ENCODE data around the gene NTF4. TPM values are rescaled to one million over a fixed set of nuclear protein-coding genes. Genes with fewer than 3 reads are reported as not detected.

The NTF4 gene
- total RNA-seq, 1 donor from 2014 or later, result 1.3 TPM

DNA sequence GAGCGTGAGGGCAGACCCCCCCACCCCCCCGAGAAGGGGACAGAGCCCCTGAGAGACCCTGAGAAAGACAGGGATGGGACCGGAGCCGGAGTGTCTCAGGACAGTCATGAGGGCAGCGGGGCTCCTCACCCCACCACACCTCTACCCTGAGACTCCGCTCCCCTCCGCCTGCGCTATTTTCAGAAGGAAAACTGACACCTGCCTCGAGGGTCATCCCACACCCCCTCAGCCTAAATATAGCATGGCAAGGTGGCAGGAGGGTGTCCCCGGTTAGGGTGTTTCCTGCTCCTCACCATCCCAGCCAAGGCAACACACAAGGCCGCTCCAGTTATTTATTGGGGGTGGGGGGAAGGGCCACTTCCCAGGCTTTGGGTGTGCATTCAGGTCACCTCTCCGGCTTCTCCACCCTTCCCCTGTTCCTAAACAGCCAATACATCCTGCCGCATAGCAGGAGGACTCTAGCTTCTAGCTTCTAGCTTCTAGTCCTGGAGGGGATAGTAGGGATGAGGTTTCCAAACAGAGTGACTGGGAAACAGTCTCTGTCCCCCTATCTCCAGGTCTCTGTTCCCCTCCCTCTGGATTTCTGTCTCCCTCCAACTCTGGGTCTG is 1.4 kb upstream of the NTF4 start:
- TF ChIP-seq, protein P1, sequence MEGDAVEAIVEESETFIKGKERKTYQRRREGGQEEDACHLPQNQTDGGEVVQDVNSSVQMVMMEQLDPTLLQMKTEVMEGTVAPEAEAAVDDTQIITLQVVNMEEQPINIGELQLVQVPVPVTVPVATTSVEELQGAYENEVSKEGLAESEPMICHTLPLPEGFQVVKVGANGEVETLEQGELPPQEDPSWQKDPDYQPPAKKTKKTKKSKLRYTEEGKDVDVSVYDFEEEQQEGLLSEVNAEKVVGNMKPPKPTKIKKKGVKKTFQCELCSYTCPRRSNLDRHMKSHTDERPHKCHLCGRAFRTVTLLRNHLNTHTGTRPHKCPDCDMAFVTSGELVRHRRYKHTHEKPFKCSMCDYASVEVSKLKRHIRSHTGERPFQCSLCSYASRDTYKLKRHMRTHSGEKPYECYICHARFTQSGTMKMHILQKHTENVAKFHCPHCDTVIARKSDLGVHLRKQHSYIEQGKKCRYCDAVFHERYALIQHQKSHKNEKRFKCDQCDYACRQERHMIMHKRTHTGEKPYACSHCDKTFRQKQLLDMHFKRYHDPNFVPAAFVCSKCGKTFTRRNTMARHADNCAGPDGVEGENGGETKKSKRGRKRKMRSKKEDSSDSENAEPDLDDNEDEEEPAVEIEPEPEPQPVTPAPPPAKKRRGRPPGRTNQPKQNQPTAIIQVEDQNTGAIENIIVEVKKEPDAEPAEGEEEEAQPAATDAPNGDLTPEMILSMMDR (conservative IDR thresholded peaks at IDR 0.05; ENCODE audit: low read depth, low read length), result no peak
- no peak for DNase-seq (ENCODE audit: low read depth)
- no peak overlapping the region for H3K4me3 ChIP-seq (ENCODE audit: low read depth, low read length)

DNA sequence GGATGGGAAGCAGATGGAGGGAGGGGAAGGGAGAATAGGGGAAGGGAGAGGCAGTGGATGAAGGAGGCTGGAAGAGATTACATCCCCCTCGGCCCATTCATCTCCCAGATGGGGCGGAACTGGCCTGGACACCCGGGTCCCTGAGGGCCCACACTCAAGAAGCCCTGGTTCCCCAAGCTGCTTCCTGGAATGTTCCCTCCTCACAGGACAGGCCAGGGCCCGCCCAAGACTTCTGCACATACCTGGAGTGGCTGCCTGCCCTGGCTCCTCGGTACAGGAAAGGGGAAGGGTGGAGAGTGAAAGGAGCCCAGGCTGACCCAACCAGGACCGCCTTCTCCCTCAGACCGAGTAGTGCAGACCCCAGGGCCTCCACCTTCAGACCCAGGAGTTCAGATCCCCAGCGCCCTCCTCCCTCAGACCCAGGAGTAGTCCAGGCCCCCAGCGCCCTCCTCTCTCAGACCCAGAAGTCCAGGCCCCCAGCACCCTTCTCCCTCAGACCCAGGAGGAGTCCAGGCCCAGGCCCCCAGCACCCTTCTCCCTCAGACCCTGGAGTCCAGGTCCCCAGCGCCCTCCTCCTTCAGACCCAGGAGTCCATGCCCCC is 489 bp downstream of the NTF4 start:
- no peak for DNase-seq (ENCODE audit: low read depth)
- H3K4me3 ChIP-seq (ENCODE audit: low read depth, low read length), result no peak overlapping the region
- TF ChIP-seq, protein P1 (conservative IDR thresholded peaks at IDR 0.05; ENCODE audit: low read depth, low read length), result no peak

DNA sequence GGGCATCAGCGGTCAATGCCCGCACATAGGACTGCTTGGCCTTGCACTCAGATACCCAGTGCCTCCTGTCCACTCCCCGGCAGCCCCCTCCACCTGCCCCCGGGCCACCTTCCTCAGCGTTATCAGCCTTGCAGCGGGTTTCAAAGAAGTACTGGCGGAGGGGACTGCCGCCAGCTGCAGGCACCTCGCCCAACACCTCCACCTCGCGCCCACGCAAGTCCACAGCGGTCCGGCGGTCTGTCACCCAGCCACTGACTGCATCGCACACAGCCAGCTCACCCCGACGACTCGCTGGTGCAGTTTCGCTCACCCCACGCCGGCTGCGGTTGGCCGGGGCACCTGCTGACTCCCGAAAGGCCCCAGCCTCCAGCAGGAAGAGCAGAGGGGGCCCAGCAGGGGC is 3.2 kb downstream of the NTF4 start:
- no peak overlapping the region for H3K4me3 ChIP-seq (ENCODE audit: low read depth, low read length)
- DNase-seq (ENCODE audit: low read depth), result no peak
- TF ChIP-seq, protein P1 (conservative IDR thresholded peaks at IDR 0.05; ENCODE audit: low read depth, low read length), result no peak

DNA sequence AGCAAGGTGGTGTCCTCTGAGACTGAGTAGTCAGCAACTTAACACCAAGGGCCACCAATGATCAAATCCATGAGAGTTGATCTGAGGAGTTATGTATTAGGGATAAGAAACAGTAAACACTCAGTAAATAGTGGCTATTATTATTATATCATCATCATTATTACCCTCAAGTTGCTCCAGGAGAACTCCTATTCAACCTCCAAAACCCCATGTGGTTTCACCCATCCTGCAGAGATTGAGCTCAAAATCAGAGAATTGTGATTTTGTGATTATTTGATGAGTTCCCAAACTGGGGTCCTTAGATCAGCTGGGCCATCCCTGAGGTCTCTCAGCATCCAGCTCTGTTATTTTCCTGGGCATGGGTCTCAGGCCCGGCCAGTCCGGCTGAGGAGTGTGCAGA is 3.6 kb downstream of the NTF4 start:
- no peak for DNase-seq (ENCODE audit: low read depth)
- H3K4me3 ChIP-seq (ENCODE audit: low read depth, low read length), result no peak overlapping the region
- TF ChIP-seq, protein P1 (conservative IDR thresholded peaks at IDR 0.05; ENCODE audit: low read depth, low read length), result no peak

DNA sequence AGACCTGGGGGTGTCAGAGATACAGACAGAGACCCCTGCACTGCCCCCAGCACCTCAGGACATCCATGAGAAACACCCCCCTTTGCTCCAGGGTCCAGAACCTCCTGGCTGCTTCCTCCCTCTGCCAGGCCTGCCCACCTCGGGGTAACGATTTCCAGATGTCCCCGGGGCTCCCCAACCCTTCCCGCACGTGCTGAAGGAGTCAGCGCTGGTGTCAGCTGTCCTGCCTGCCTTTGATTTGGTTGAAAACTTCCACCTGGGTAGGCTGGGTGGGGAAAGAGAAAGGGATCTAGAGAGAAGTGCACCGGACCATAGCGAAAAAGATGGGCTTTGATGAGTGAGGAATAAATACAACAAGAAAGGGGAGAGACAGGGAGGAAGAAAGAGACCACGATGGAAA is 5.6 kb downstream of the NTF4 start:
- no peak overlapping the region for H3K4me3 ChIP-seq (ENCODE audit: low read depth, low read length)
- TF ChIP-seq, protein P1 (conservative IDR thresholded peaks at IDR 0.05; ENCODE audit: low read depth, low read length), result no peak
- no peak for DNase-seq (ENCODE audit: low read depth)

DNA sequence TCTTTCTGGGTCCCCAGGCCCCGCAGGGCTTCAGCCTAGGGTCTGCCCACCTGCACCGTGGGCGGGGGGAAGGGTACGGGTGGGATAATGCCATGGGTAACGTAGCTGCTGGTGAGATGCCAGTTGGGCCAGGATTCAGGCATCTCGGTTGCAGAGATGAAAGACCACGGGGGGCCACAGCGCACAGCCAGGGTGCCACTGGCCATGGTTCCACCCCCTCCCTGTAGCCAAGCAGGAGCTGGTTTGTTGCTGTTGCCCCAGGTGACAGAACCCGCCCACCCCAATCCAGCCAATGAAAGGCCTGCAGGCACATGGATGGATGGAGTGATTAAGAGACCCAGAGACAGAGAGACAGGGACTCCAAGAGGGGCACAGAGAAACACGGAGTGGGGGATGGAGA is 6.1 kb downstream of the NTF4 start:
- H3K4me3 ChIP-seq (ENCODE audit: low read depth, low read length), result no peak overlapping the region
- TF ChIP-seq, protein P1 (conservative IDR thresholded peaks at IDR 0.05; ENCODE audit: low read depth, low read length), result no peak
- no peak for DNase-seq (ENCODE audit: low read depth)
